ENCODE data around the gene LIN52. TPM values are rescaled to one million over a fixed set of nuclear protein-coding genes. Genes with fewer than 3 reads are reported as not detected.

Gene LIN52
- total and polyA plus RNA-seq, 2 experiments from 2014 or later = 8.6 to 10.8 TPM

DNA sequence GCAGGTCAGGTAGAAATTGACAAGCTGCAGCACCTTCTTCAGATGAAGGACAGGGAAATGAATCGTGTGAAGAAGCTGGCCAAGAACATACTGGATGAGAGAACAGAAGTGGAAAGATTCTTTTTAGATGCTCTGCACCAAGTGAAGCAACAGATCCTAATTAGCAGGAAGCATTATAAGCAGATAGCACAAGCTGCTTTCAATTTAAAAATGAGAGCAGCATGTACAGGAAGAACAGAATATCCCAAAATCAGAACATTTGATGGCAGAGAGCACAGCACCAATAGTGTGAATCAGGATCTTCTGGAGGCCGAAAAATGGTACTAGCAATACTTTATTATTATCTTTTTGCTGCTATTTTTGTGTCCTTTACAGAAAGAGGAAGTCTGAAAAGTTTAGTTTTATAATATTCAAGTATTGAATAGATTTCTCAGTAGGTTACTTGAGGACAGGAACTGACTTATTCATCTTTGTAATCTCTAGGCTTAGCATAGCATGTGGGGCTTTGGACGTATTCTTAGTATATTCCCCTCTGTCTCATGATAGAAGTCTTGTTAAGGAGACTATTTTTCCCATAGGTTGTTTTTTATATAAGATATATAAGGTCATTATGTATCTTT lies 34.8 kb upstream of the LIN52 start (continued):
- TF ChIP-seq NANOG (IDR thresholded peaks at IDR 0.05; ENCODE audit: borderline replicate concordance) (no peak), CREB1 (CRISPR knock-in tag; IDR thresholded peaks at IDR 0.05; ENCODE audit: low read depth) (no peak), JUNB (IDR thresholded peaks at IDR 0.05; ENCODE audit: unreplicated experiment) (no peak)
- TF ChIP-seq, protein P1, sequence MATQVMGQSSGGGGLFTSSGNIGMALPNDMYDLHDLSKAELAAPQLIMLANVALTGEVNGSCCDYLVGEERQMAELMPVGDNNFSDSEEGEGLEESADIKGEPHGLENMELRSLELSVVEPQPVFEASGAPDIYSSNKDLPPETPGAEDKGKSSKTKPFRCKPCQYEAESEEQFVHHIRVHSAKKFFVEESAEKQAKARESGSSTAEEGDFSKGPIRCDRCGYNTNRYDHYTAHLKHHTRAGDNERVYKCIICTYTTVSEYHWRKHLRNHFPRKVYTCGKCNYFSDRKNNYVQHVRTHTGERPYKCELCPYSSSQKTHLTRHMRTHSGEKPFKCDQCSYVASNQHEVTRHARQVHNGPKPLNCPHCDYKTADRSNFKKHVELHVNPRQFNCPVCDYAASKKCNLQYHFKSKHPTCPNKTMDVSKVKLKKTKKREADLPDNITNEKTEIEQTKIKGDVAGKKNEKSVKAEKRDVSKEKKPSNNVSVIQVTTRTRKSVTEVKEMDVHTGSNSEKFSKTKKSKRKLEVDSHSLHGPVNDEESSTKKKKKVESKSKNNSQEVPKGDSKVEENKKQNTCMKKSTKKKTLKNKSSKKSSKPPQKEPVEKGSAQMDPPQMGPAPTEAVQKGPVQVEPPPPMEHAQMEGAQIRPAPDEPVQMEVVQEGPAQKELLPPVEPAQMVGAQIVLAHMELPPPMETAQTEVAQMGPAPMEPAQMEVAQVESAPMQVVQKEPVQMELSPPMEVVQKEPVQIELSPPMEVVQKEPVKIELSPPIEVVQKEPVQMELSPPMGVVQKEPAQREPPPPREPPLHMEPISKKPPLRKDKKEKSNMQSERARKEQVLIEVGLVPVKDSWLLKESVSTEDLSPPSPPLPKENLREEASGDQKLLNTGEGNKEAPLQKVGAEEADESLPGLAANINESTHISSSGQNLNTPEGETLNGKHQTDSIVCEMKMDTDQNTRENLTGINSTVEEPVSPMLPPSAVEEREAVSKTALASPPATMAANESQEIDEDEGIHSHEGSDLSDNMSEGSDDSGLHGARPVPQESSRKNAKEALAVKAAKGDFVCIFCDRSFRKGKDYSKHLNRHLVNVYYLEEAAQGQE (IDR thresholded peaks at IDR 0.05; ENCODE audit: unreplicated experiment) = no peak

DNA sequence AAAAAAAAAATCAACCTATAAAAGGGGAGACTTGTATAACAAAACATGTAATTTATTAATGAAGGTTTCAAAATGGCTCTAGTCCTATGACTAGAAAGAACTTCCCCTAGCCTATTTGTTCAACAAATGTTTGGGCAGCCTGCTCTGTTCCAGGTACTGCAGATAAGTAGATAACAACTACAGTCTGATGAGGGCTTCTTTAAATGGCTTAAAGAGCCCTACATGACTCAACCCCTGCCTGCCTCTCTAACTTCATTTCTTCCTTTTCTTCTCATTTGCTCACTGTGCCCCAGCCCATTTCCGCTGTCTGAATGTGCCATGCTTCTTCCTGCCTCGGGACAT lies 22.0 kb upstream of the LIN52 start:
- H3F3A ChIP-seq (replicated peaks; ENCODE audit: low read depth) = no peaks in the 10 kb centered on the region
- H3K9me3 Mint-ChIP-seq = no peaks in the 10 kb centered on the region
- H3K4me1 Mint-ChIP-seq = no peaks in the 10 kb centered on the region
- H3K9me2 ChIP-seq (ENCODE audit: insufficient read depth) = no peaks in the 10 kb centered on the region
- TF ChIP-seq, protein P2, sequence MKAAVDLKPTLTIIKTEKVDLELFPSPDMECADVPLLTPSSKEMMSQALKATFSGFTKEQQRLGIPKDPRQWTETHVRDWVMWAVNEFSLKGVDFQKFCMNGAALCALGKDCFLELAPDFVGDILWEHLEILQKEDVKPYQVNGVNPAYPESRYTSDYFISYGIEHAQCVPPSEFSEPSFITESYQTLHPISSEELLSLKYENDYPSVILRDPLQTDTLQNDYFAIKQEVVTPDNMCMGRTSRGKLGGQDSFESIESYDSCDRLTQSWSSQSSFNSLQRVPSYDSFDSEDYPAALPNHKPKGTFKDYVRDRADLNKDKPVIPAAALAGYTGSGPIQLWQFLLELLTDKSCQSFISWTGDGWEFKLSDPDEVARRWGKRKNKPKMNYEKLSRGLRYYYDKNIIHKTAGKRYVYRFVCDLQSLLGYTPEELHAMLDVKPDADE (IDR thresholded peaks at IDR 0.05) = no peak
- no peak for TF ChIP-seq NANOG (IDR thresholded peaks at IDR 0.05; ENCODE audit: borderline replicate concordance)
- TF ChIP-seq, protein P1 (IDR thresholded peaks at IDR 0.05; ENCODE audit: unreplicated experiment) = no peak
- TF ChIP-seq, protein P3, sequence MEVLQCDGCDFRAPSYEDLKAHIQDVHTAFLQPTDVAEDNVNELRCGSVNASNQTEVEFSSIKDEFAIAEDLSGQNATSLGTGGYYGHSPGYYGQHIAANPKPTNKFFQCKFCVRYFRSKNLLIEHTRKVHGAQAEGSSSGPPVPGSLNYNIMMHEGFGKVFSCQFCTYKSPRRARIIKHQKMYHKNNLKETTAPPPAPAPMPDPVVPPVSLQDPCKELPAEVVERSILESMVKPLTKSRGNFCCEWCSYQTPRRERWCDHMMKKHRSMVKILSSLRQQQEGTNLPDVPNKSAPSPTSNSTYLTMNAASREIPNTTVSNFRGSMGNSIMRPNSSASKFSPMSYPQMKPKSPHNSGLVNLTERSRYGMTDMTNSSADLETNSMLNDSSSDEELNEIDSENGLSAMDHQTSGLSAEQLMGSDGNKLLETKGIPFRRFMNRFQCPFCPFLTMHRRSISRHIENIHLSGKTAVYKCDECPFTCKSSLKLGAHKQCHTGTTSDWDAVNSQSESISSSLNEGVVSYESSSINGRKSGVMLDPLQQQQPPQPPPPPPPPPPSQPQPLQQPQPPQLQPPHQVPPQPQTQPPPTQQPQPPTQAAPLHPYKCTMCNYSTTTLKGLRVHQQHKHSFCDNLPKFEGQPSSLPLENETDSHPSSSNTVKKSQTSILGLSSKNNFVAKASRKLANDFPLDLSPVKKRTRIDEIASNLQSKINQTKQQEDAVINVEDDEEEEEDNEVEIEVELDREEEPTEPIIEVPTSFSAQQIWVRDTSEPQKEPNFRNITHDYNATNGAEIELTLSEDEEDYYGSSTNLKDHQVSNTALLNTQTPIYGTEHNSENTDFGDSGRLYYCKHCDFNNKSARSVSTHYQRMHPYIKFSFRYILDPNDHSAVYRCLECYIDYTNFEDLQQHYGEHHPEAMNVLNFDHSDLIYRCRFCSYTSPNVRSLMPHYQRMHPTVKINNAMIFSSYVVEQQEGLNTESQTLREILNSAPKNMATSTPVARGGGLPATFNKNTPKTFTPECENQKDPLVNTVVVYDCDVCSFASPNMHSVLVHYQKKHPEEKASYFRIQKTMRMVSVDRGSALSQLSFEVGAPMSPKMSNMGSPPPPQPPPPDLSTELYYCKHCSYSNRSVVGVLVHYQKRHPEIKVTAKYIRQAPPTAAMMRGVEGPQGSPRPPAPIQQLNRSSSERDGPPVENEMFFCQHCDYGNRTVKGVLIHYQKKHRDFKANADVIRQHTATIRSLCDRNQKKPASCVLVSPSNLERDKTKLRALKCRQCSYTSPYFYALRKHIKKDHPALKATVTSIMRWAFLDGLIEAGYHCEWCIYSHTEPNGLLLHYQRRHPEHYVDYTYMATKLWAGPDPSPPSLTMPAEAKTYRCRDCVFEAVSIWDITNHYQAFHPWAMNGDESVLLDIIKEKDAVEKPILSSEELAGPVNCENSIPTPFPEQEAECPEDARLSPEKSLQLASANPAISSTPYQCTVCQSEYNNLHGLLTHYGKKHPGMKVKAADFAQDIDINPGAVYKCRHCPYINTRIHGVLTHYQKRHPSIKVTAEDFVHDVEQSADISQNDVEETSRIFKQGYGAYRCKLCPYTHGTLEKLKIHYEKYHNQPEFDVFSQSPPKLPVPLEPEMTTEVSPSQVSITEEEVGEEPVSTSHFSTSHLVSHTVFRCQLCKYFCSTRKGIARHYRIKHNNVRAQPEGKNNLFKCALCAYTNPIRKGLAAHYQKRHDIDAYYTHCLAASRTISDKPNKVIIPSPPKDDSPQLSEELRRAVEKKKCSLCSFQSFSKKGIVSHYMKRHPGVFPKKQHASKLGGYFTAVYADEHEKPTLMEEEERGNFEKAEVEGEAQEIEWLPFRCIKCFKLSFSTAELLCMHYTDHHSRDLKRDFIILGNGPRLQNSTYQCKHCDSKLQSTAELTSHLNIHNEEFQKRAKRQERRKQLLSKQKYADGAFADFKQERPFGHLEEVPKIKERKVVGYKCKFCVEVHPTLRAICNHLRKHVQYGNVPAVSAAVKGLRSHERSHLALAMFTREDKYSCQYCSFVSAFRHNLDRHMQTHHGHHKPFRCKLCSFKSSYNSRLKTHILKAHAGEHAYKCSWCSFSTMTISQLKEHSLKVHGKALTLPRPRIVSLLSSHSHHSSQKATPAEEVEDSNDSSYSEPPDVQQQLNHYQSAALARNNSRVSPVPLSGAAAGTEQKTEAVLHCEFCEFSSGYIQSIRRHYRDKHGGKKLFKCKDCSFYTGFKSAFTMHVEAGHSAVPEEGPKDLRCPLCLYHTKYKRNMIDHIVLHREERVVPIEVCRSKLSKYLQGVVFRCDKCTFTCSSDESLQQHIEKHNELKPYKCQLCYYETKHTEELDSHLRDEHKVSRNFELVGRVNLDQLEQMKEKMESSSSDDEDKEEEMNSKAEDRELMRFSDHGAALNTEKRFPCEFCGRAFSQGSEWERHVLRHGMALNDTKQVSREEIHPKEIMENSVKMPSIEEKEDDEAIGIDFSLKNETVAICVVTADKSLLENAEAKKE (CRISPR knock-in tag; IDR thresholded peaks at IDR 0.05) = no peak
- H3K4me3 ChIP-seq = no peak overlapping the region
- H3K4me3 Mint-ChIP-seq = no peak overlapping the region
- DNase-seq (ENCODE audit: low spot score) (no peak), ATAC-seq (no peak)
- no peaks in the 10 kb centered on the region for H3K27me3 ChIP-seq (ENCODE audit: insufficient read depth)
- no peak overlapping the region for H3K4me2 ChIP-seq
- H3K27me3 Mint-ChIP-seq (ENCODE audit: insufficient read depth, low read depth, poor library complexity) = no peaks in the 10 kb centered on the region
- no peak overlapping the region for H2AFZ ChIP-seq
- peaks cover 36% of the 10 kb centered on the region for H3K36me3 Mint-ChIP-seq (ENCODE audit: low read depth)
- H3K27ac Mint-ChIP-seq = no peak overlapping the region
- no peaks in the 10 kb centered on the region for H3K79me2 ChIP-seq (replicated peaks; ENCODE audit: insufficient read depth)
- 0 out of 2 replicates have a peak, but pooled peaks cover 4% of the 10 kb centered on the region for H3K36me3 ChIP-seq (ENCODE audit: insufficient read depth)
- H4K20me1 ChIP-seq (replicated peaks; ENCODE audit: insufficient read depth) = no peaks in the 10 kb centered on the region
- H3K4me1 ChIP-seq (ENCODE audit: insufficient read depth) = no peaks in the 10 kb centered on the region
- no peak overlapping the region for H3K27ac ChIP-seq (ENCODE audit: low read depth)

Data from GM23338 (cell line).